CD4-positive, alpha-beta T cell treated with Interleukin-6 for 4 hours (primary cell): ENCODE data around the gene RNF214.

ENCODE experiments used
- DNase-seq: peaks from one replicate; pipeline ENCODE4 v3.0.0-alpha.2; 2020; ENCODE audit warnings: mixed read lengths

RNF214 gene

GRCh38 chr11:117289795-117290194 lies 57.3 kb downstream of the RNF214 start:
- no peak for DNase-seq

GRCh38 chr11:117290809-117291396 lies 58.4 kb downstream of the RNF214 start, which contains the start of gene BACE1-AS:
Gene BACE1-AS, plus strand, starts transcription at chr11:117291346.
- DNase-seq: no peak

- DNase-seq: no peak
Observed at GRCh38 chr11:117292616-117293015, 60.1 kb downstream of the RNF214 start.

- no peak for DNase-seq
Observed at GRCh38 chr11:117295438-117296137, 63.1 kb downstream of the RNF214 start.

GRCh38 chr11:117296881-117297280 lies 64.4 kb downstream of the RNF214 start:
- no peak for DNase-seq

- no peak for DNase-seq
Observed at GRCh38 chr11:117298195-117298594, 65.7 kb downstream of the RNF214 start.

GRCh38 chr11:117299351-117300282 lies 67.1 kb downstream of the RNF214 start:
- no peak for DNase-seq

- no peak for DNase-seq
Observed at GRCh38 chr11:117300283-117300663, 67.8 kb downstream of the RNF214 start.

GRCh38 chr11:117300773-117301172 lies 68.3 kb downstream of the RNF214 start:
- DNase-seq: no peak

GRCh38 chr11:117302228-117302627 lies 69.8 kb downstream of the RNF214 start:
- no peak for DNase-seq

- no peak for DNase-seq
Observed at GRCh38 chr11:117303101-117303500, 70.6 kb downstream of the RNF214 start.

GRCh38 chr11:117303646-117304315 lies 71.3 kb downstream of the RNF214 start:
- no peak for DNase-seq

GRCh38 chr11:117305145-117305544 lies 72.7 kb downstream of the RNF214 start:
- DNase-seq: no peak

GRCh38 chr11:117309310-117309709 lies 76.8 kb downstream of the RNF214 start:
- DNase-seq: no peak

- no peak for DNase-seq
Observed at GRCh38 chr11:117313091-117313490, 80.6 kb downstream of the RNF214 start.

- DNase-seq: no peak
Observed at GRCh38 chr11:117313828-117314768, 81.6 kb downstream of the RNF214 start.

- DNase-seq: no peak
Observed at GRCh38 chr11:117314840-117315239, 82.4 kb downstream of the RNF214 start.

- peak; percentile 25 for DNase-seq
Observed at GRCh38 chr11:117315285-117316196, 83.1 kb downstream of the RNF214 start.

- DNase-seq: no peak
Observed at GRCh38 chr11:117316197-117316961, 83.9 kb downstream of the RNF214 start, which contains the start of gene BACE1. Gene BACE1, minus strand, starts transcription at chr11:117316256. Its CDS starts 461 bp downstream, at chr11:117315795.

GRCh38 chr11:117318738-117319137 lies 86.3 kb downstream of the RNF214 start:
- no peak for DNase-seq
